ENCODE measurements around the gene ZNF385C. TPM values are rescaled to one million over a fixed set of nuclear protein-coding genes. Genes with fewer than 3 reads are reported as not detected.

The ZNF385C gene
- total and polyA plus RNA-seq, 2 of the 13 experiments (the other 11 are each of a cell fraction or from before 2014, with no cell fraction given), result 2.3 to 6.1 TPM

DNA sequence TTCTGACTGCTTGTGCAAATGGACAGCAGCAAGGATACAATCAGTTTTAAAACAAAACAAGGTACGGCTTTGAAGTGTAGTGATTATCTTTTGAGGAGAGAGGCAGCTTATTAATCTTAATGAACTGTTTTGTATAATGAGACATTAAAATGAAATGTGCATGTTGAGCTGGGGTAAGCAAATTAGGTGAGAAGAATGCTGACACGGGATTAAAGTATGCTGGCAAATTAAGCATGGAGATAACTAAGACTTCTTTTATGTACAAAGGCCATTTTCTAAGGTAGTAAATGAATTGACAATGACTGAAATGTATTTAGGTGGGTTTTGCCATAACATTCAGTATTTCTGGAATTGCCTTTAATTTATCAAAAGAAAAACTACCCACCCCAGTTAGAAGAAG lies 99.8 kb downstream of the ZNF385C start:
- WGBS (ENCODE audit: low lambda C conversion rate), result 47% methylated on average over 2 of the region's 2 CpGs
- Histone ChIP-seq H2AFZ (ENCODE audit: low read length) (no peak overlapping the region), H3K79me2 (ENCODE audit: insufficient read depth, low read length) (peaks cover 30% of the 10 kb centered on the region), H3K4me2 (ENCODE audit: low read depth, low read length) (no peak overlapping the region), H3K9ac (ENCODE audit: insufficient read depth, low read depth, low read length) (no peak overlapping the region), H3K4me3 (replicated peaks in 1 of 3; ENCODE audit: insufficient read depth in 1 of 3, low read depth in 2 of 3, low read length in 3 of 3) (no peak overlapping the region), H3K9me3 (ENCODE audit: low read length) (no peaks in the 10 kb centered on the region), H3K36me3 (replicated peaks in 1 of 2; ENCODE audit: control insufficient read depth in 1 of 2, insufficient read depth in 2 of 2, low read length in 2 of 2) (peaks cover 41 to 78% of the 10 kb centered on the region in 2 experiments), H3K4me1 (ENCODE audit: insufficient read depth, low read length) (peaks cover 19% of the 10 kb centered on the region), H3K27ac (ENCODE audit: extremely low read length, insufficient read depth, low read length) (no peak overlapping the region), H3K27me3 (ENCODE audit: control insufficient read depth in 1 of 2, insufficient read depth in 2 of 2, low read length in 2 of 2) (no peaks in the 10 kb centered on the region), H4K20me1 (ENCODE audit: insufficient read depth, low read length) (peaks cover 6% of the 10 kb centered on the region)
- FAIRE-seq (no peak), ATAC-seq (no peak), DNase-seq (ENCODE audit: low spot score) (no peak)
- ChIA-PET POLR2A (interaction anchor here (2.0 to 2.2 kb wide), 3 partner anchors 9 to 21 kb away, joined by 7 to 8 read pairs (median 7); partner anchors contain the start of genes DNAJC7 and NKIRAS2), CTCF (ENCODE audit: low intra/inter-chr PET ratio, low total read pairs) (no interaction called here)
- no TSS peak for BruUV-seq (replicated peaks)
- intact Hi-C loops (cut with micrococcal nuclease; ENCODE audit: unreplicated experiment) (no loop called here), in situ Hi-C loops (cut with HindIII; ENCODE audit: extremely low pct_ligation_motif_present, low pct_unique_long_range_greater_than_20kb) (no loop called here)
- peak; percentile 95 for TF ChIP-seq MAFF (IDR thresholded peaks at IDR 0.05; ENCODE audit: low read depth, low read length)
- TF ChIP-seq REPIN1 (CRISPR knock-in tag; IDR thresholded peaks at IDR 0.05; ENCODE audit: borderline replicate concordance, low read depth), result no peak
- TF ChIP-seq MAFK (conservative IDR thresholded peaks at IDR 0.05 in 1 of 2, IDR thresholded peaks at IDR 0.05 in 1 of 2; ENCODE audit: low read length in 2 of 2), result peak; percentile 94 to 96

DNA sequence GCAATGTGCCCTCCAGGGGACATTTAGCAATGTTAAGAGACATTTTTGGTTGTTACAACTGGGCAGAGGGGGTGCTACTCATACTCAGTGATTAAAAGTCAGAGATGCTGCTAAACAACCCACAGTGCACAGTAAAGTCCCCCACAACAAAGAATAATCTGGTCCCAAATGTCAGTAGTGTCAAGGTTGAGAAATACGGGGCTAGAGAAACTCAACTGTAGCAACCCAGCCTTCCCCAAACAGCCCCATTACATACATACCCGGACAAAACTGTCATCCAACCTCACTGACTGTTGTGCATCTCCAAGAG lies 101.5 kb downstream of the ZNF385C start:
- FAIRE-seq (no peak), DNase-seq (ENCODE audit: low spot score) (no peak), ATAC-seq (no peak)
- H2AFZ ChIP-seq (ENCODE audit: low read length), result no peak overlapping the region
- peaks cover 45 to 85% of the 10 kb centered on the region in 2 experiments for H3K36me3 ChIP-seq (replicated peaks in 1 of 2; ENCODE audit: control insufficient read depth in 1 of 2, insufficient read depth in 2 of 2, low read length in 2 of 2)
- BruUV-seq (replicated peaks), result no TSS peak
- 100% methylated on average over 2 of the region's 2 CpGs for WGBS (ENCODE audit: low lambda C conversion rate)
- H3K4me1 ChIP-seq (ENCODE audit: insufficient read depth, low read length), result peaks cover 3% of the 10 kb centered on the region
- TF ChIP-seq, protein P1, sequence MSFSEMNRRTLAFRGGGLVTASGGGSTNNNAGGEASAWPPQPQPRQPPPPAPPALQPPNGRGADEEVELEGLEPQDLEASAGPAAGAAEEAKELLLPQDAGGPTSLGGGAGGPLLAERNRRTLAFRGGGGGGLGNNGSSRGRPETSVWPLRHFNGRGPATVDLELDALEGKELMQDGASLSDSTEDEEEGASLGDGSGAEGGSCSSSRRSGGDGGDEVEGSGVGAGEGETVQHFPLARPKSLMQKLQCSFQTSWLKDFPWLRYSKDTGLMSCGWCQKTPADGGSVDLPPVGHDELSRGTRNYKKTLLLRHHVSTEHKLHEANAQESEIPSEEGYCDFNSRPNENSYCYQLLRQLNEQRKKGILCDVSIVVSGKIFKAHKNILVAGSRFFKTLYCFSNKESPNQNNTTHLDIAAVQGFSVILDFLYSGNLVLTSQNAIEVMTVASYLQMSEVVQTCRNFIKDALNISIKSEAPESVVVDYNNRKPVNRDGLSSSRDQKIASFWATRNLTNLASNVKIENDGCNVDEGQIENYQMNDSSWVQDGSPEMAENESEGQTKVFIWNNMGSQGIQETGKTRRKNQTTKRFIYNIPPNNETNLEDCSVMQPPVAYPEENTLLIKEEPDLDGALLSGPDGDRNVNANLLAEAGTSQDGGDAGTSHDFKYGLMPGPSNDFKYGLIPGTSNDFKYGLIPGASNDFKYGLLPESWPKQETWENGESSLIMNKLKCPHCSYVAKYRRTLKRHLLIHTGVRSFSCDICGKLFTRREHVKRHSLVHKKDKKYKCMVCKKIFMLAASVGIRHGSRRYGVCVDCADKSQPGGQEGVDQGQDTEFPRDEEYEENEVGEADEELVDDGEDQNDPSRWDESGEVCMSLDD (CRISPR knock-in tag; IDR thresholded peaks at IDR 0.05; ENCODE audit: borderline replicate concordance), result no peak
- TF ChIP-seq CREB3 (CRISPR knock-in tag; IDR thresholded peaks at IDR 0.05), result no peak
- no peak for TF ChIP-seq TIGD3 (CRISPR knock-in tag; IDR thresholded peaks at IDR 0.05; ENCODE audit: borderline replicate concordance)
- H4K20me1 ChIP-seq (ENCODE audit: insufficient read depth, low read length), result no peaks in the 10 kb centered on the region
- H3K9ac ChIP-seq (ENCODE audit: insufficient read depth, low read depth, low read length), result no peak overlapping the region
- no peaks in the 10 kb centered on the region for H3K27me3 ChIP-seq (ENCODE audit: control insufficient read depth in 1 of 2, insufficient read depth in 2 of 2, low read length in 2 of 2)
- no peaks in the 10 kb centered on the region for H3K9me3 ChIP-seq (ENCODE audit: low read length)
- no peak overlapping the region for H3K27ac ChIP-seq (ENCODE audit: extremely low read length, insufficient read depth, low read length)
- H3K4me2 ChIP-seq (ENCODE audit: low read depth, low read length), result no peak overlapping the region
- in situ Hi-C loops (cut with HindIII; ENCODE audit: extremely low pct_ligation_motif_present, low pct_unique_long_range_greater_than_20kb) (no loop called here), intact Hi-C loops (cut with micrococcal nuclease; ENCODE audit: unreplicated experiment) (no loop called here)
- no peak overlapping the region for H3K4me3 ChIP-seq (replicated peaks in 1 of 3; ENCODE audit: insufficient read depth in 1 of 3, low read depth in 2 of 3, low read length in 3 of 3)
- H3K79me2 ChIP-seq (ENCODE audit: insufficient read depth, low read length), result peaks cover 14% of the 10 kb centered on the region
- POLR2A ChIA-PET, result interaction anchor here (1.0 to 1.3 kb wide), 2 partner anchors 20 to 30 kb away, joined by 3 to 4 read pairs; partner anchors contain the start of genes CNP and DNAJC7
- CTCF ChIA-PET (ENCODE audit: low intra/inter-chr PET ratio, low total read pairs), result no interaction called here
